HG03439 (cell line): ENCODE results near the gene ELOA.
A peak's percentile ranks its signal among the peaks of the same experiment; 100 is the strongest.
"Not testable (repeated sequence)": the region's sequence is repeated elsewhere in the genome, so short reads cannot be mapped to it uniquely, and the experiment has no call there.

Experiments
- ATAC-seq: cut with Tn5 transposase; IDR thresholded peaks from one replicate; pipeline ENCODE4 v1.9.1; 2021; ENCODE audit warnings: mild to moderate bottlenecking, moderate library complexity; ENCODE audit not compliant: unreplicated experiment

ELOA gene

DNA sequence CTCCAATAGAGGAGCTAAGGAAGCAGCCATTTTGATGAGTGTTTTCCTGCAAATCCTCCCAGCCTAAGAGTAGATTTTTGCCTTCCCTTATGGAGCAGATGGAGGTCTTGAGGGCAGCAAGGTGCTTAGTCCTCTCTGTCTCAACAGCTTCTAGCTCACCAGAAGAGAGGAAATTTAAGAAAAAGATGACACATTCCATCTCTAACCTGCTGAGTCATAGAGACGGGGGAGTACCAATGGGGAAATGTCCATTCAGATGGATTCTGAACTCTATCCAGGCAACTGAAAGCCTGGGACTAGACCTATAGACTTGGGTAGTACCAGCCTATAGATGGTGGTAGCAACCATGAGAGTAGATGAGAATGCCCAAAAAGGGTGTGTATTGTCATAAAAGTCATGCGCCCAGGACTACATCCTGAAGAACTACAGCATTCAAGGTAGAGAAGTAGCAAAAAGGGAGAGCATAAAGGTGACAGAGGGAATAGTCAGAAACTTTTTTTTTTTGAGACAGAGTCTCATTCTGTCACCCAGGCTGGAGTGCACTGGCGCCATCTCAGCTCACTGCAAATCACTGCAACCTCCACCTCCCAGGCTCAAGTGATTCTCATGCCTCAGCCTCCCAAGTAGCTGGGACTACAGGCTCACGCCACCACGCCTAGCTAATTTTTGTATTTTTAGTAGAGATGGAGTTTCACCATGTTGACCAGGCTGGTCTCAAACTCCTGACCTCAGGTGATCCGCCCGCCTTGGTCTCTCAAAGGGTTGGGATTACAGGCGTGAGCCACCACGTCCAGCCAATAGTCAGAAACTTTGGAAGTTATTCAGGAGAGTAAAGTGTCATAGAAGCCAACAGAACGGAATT lies 10.7 kb upstream of the ELOA start:
- no peak for ATAC-seq

DNA sequence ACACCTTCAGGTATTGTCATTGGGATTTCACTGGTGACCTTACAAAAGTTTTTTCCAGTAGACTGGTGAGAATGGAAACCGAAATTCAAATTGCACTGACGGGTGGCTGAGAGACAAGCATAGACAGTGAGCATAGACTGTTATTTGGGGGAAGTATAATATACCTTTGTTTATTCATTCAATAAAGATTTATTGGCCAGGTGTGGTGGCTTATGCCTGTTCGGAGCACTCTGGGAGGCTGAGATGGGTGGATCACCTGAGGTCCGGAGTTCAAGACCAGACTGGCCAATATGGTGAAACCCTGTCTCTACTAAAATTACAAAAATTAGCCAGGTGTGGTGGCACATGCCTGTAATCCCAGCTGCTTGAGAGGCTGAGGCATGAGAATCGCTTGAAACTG lies 10.0 kb upstream of the ELOA start:
- ATAC-seq: not testable (repeated sequence)

DNA sequence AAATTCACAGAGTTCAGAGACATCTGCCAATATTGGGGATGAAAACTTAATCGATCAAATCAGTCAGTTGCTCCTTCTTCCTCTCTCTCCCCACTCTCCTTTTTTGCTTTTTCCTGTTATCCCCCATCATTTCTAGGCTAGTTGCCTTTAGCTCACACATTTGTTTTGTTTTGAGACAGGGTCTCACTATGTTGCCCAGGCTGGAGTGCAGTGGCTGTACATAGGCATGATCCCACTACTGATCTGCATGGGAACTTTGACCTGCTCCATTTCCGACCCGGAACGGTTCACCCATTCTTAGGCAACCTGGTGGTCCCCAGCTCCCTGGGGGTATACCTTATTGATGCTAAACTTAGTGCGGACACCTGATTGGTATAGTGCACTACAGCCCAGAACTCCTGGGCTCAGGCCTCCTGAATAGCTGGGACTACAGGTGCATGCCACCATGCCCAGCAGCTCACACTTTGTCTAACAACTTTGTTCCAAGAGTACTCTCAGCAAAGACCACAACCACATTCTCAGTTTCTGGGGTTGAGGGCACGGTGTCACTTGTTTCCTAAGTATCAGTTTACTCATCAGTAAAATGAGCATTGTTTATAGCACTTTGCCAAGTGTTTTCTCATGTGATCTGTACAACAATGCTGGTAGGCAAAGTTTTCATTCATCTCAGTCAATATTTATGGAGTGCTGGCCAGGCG lies 6.7 kb upstream of the ELOA start:
- ATAC-seq: no peak

DNA sequence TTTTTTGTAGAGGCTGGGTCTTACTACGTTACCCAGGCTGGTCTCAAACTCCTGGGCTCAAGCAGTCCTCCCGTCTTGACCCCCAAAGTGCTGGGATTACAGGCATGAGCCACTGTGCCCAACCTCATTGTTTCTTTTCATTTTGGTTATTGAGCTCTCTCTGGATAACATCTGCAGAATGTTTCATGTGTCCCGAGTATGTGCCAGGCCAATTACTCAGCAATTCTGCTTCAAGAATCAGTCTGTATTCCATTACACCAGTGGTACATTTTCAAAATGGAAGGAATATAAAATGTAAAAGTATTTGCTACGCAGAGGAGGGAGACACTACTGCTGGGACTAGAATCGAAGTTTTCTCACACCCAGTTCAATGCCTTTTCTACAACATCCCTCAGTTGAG lies 1.7 kb upstream of the ELOA start:
- ATAC-seq: no peak

DNA sequence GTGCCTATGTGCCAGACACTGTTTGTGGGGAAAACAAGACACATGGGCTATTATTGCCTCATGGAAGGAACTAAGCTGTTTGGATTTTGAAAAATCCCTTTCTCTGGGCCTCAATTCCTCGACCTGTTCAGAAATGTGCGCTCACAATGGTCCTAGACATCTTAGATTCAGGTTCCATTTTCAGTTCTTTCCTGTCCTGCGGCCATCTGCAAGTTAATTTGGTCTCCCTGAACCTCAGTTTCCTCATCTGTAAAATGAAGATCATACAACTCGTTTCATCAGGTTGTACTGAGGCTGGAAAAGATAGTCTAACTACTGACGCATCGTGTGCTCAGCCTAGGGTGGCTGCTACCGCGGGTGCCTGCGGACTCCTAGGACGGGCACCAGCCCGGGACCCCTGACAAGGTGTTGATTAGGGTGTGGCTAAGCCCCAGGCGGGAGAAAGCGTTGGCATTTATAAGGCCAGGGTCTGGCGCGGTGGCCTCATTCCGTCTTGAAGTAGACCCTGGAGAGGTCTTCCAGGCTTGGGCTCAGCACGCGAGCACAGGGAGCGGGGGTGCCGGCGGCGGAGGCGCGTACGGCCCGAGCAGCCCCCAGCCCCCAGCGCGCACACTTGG lies 493 bp upstream of the ELOA start:
- peak; percentile 18 for ATAC-seq

DNA sequence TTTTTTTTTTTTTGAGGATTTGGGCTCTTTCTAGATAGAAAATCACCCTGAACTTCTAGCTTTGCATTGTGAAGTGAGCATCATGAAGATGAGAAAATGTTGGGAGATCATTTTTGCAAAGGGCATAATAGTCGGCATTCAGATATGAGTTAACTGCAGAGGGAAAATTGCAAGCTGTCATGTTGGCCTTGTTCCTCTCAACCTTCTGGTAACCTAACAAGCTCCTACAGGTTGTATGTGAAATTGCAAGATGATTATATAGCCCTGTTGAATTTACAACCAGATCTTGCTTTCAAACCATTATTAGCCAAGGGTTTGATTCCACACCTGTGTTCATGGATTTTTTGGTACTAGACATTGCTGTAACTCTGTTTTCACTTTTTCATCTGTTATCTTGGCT lies 2.2 kb downstream of the ELOA start:
- ATAC-seq: no peak

DNA sequence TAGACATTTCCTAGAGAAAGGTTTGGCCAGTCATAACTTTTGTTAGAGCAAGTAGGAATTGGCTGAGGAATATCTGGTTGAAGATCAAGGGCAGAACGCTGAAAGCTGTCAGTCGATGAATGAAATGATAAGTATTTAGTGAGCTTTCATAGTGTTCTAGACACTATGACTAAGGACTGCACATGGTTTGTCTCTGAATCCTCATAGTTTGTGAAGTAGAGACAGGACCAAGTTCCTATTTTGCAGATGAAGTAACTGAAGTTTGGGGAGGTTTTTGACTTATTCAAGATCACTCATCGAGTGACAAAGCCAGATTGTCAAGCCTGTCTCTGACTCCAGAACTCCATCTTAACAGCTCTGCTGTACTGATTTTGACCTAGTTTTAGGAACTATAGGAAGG lies 4.7 kb downstream of the ELOA start:
- ATAC-seq: no peak

DNA sequence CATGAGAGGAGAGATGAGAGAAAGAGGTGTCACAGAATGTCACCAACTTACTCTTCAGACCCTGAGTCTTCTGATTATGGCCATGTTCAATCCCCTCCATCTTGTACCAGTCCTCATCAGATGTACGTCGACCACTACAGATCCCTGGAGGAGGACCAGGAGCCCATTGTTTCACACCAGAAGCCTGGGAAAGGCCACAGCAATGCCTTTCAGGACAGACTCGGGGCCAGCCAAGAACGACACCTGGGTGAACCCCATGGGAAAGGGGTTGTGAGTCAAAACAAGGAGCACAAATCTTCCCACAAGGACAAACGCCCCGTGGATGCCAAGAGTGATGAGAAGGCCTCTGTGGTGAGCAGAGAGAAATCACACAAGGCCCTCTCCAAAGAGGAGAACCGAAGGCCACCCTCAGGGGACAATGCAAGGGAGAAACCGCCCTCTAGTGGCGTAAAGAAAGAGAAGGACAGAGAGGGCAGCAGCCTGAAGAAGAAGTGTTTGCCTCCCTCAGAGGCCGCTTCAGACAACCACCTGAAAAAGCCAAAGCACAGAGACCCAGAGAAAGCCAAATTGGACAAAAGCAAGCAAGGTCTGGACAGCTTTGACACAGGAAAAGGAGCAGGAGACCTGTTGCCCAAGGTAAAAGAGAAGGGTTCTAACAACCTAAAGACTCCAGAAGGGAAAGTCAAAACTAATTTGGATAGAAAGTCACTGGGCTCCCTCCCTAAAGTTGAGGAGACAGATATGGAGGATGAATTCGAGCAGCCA lies 8.0 kb downstream of the ELOA start:
- ATAC-seq: no peak

DNA sequence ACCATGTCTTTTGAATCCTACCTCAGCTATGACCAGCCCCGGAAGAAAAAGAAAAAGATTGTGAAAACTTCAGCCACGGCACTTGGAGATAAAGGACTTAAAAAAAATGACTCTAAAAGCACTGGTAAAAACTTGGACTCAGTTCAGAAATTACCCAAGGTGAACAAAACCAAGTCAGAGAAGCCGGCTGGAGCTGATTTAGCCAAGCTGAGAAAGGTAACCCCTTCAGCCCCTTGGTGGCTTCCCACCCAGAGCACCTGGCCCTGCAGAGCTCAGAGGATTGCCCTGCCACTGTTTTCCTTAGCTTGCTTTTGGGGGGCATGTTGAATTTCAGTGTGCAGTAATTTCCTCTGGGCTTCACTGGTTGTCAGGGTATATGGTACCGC lies 8.5 kb downstream of the ELOA start:
- ATAC-seq: no peak

DNA sequence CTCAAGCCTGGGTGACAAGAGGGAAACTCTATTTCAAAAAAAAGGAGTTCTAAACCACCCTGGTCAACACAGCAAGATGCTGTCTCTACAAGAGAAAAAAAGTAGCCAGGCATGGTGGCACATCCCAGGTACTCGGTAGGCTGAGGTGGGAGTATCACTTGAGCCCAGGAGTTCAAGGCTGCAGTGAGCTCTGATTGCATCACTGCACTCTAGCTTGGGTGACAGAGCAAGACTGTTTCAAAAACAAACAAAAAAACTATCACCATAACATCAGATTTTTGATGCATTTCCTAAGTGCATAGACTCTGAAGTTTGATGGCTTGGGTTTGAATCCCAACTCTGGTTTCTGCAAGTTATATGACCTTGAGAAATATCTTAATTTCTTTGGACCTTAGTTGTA lies 9.6 kb downstream of the ELOA start:
- ATAC-seq: no peak

DNA sequence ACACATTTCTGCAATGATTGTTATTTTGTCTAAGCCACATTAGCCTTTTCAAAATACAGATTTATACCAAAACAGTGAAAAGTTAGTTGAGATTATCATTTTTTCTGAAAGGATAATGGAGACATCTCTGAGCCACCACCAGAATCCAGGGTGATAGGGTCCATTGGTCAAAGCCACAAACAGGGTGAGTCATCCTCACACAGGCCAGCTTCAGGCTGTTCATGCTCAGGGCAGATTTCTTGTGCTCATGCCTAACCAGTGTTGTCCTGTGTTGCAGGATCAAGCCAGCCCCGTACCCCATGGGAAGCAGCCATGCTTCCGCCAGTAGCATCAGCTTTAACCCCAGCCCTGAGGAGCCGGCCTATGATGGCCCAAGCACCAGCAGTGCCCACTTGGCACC lies 13.4 kb downstream of the ELOA start:
- ATAC-seq: no peak

DNA sequence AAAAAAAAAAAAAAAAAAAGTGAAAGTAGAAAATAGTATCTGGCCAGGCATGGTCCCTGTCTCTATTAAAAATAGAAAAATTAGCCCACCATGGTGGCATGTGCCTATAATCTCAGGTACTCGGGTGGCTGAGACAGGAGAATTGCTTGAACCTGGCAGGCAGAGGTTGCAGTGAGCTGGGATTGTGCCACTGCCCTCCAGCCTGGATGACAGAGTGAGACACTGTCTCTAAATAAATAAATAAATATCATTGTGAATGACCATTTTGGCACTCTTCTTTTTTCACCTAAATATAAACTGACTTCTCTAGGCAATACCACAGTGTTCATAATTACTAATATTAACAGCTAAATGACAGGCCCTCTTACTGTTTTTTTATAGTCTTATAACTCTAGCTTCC lies 14.5 kb downstream of the ELOA start:
- ATAC-seq: no peak

DNA sequence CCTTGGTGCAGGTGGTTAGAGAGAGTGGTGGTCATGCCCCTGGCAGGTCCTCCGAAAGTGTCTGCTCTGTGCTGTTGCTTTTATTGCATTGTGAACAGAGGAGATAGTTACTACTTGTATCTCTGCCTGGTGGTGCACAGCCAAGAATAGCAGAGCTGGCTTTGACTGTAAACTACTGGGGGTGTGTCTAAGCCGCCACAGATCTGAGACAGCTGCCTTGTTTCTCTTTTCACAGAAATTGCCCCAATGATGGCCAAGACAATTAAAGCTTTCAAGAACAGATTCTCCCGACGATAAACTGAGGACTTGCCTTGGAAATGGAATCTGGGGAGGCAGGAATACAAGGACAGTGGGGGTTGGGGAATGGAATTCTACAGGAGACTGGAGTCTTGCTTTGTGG lies 16.0 kb downstream of the ELOA start:
- no peak for ATAC-seq

DNA sequence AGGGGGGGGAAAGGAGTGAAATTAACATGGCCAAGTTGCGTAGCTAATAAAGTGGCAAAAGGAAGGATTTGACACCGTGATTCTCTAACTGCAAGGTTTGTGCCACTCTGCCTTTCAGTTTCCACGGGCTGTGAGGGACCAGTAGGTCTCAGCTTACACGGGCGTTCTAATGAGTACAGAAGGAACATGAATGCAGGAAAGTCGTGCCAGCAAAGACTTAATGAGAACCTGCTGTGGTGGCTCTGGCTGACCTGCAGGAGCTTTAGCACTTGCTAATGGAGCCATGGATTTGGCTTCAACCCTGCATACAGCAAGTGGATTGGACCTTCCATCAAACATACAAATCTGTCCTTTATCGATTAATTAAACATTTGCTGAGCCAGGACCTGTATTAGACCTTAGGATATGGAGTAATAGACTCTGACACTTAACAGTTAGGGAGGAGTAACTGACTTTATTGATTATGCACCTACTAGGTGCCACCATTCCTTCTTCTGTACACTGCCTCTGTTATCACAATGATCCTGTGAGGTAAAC lies 19.8 kb downstream of the ELOA start:
- ATAC-seq: no peak

DNA sequence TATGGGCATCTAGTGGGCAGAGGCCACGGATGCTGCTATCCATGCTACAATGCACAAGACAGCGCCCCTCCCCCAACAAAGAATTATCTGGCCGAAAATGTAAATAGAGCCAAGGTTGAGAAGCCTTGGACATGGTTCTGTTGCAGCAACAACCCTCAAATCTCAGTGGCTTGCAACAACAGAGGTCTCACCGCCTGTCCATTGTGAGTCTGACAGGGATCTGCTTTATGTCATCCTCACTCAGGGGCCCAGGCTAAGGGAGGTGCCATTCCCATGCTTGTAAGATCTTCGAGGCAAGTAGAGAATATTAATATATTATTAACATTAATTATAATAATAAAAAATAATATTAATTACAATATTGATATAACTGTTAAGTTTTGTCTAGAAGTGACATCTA lies 25.5 kb downstream of the ELOA start:
- no peak for ATAC-seq

DNA sequence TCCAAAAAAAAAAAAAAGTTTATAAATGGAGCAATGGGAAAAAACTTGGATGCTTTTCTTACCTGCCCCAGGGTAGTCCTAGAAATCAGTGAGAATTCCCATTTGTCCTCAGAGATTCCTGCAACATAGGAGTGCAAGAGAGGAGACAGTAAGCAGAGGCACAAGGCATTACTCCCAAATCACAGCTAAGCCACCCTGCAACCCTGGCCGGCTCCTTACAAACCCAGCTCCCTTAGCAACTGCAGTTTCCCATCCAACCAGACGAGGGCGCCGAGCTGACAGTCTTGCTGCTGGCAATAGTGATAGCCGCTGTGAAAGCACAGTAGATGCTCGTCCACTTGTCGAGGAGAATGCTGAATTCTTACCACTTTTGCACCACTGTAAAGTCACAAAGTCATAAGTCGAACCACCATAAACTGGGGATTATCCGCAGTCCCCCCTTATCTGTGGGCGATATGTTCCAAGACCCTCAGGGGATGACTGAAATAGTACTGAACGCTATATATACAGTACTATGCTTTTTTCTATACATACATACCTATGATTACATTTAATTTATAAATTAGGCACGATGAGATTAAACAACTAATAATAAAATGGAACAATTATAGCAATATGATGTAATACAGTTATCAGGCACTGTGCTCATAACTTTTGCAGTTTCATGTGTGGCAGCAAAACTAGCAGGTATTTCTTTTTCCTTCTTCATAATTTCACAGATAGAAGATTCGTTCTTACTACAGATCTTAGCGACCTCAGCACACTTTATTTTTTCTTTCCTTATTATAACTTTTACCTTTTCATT lies 29.0 kb downstream of the ELOA start:
- ATAC-seq: peak; percentile 64

DNA sequence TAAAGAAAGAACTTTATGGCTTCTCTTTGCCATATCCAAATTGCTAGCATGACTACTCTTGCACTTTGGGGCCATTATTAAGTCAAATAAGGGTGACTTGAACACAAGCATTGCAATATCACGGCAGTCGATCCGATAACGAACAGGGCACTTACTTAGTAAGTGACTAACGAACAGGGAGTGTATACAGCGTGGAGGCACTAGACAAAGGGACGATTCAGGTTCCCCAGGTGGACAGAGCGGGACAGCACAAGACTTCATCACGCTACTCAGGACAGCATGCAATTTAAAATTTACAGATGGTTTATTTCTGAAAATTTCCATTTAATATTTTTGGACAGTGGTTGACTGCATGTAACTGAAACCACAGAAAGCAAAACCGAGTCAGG lies 29.6 kb downstream of the ELOA start:
- ATAC-seq: no peak

DNA sequence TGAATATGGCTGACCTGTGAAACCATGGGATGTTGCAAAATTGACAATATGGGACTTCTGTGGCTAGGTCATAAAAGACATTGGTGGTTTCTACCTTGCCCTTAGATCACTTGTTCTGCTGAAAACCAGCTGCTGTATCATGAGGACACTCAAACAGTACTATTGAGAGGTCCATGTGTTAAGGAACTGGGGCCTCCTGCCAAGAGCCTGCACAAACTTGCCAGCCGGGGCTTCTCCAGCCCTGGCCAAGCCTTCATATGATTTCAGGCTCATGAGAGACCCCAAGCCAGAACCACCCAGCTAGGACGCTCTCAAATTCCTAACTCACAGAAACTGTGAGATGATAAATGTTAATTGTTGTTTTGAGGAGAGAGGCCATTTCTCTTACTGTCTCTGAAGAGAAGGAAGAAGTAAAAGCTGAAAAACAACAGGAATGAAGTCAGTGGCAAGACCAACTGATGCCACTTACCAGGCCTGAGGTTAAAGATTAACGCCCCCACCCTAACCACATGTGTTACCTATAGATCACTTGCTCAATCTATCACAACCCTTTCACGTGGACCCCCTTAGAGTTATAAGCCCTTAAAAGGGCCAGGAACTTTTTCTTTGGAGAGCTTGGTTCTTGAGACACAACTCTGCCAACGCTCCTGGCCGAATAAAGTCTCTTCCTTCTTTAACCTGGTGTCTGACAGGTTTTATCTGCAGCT lies 31.1 kb downstream of the ELOA start:
- no peak for ATAC-seq

DNA sequence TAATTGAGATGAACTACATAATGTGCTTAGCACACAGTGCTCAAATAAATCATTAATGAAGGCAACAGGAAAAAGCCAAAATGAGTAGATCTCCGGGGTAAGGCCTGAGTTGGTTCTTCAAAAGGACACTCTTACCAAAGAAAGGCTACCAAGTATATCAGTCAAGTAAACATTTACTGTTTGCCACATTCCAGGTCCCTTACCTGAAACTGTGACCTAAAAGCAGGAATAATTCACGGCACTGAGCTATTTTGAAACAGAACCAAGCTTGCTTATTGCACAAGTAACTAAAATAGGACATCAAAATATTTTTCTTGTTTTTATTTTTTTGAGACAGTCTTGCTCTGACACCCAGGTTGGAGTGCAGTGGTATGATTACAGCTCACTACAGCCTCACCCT lies 32.9 kb downstream of the ELOA start:
- ATAC-seq: no peak
